ENCODE results near the gene ARHGEF2. TPM values are rescaled to one million over a fixed set of nuclear protein-coding genes. Genes with fewer than 3 reads are reported as not detected.

ARHGEF2 gene
- total and polyA plus RNA-seq, 7 donors = 7.4 to 54.0 (median 39.1) TPM

DNA sequence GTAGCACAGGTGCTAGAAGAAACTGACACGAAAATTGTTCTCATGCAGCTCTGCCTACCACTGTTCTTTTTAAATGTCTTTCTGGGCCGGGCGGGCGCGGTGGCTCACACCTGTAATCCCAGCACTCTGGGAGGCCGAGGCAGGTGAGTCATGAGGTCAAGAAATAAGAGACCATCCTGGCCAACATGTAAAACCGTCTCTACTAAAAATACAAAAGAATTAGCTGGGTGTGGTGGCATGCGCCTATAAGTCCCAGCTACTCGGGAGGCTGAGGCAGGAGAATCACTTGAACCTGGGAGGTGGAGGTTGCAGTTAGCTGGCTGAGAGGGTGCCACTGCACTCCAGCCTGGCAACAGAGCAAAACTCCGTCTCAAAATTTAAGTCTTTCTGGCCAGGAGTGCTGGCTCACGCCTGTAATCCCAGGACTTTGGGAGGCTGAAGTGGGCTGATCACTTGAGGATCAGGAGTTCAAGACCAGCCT lies 66.3 kb downstream of the ARHGEF2 start:
- intact Hi-C loops (cut with DNase I) = loop anchor here in 1 of 2 donors (5.0 kb wide), 1 partner anchor 55 kb away; the partner anchor contains the start of genes GON4L and SYT11
- Histone ChIP-seq H3K36me3 (ENCODE audit: insufficient read depth in 1 of 2, low read depth in 1 of 2) (peaks cover 15 to 86% of the 10 kb centered on the region in 2 donors), H3K4me3 (peak overlapping the region; percentile 74), H3K4me1 (peaks cover 12% of the 10 kb centered on the region), H3K27ac (peak overlapping the region; percentile 81), H3K27me3 (ENCODE audit: insufficient read depth in 3 of 3, low read length in 2 of 3) (no peaks in the 10 kb centered on the region), H3K9me3 (no peaks in the 10 kb centered on the region)
- ATAC-seq = peak in 3 of 4 donors; percentile 18 to 29 (median 25)
- DNase-seq = no peak
- WGBS, 3 donors = 69 to 85% (median 77%) methylated on average over 11 of the region's 11 CpGs
- TF ChIP-seq, protein P1, sequence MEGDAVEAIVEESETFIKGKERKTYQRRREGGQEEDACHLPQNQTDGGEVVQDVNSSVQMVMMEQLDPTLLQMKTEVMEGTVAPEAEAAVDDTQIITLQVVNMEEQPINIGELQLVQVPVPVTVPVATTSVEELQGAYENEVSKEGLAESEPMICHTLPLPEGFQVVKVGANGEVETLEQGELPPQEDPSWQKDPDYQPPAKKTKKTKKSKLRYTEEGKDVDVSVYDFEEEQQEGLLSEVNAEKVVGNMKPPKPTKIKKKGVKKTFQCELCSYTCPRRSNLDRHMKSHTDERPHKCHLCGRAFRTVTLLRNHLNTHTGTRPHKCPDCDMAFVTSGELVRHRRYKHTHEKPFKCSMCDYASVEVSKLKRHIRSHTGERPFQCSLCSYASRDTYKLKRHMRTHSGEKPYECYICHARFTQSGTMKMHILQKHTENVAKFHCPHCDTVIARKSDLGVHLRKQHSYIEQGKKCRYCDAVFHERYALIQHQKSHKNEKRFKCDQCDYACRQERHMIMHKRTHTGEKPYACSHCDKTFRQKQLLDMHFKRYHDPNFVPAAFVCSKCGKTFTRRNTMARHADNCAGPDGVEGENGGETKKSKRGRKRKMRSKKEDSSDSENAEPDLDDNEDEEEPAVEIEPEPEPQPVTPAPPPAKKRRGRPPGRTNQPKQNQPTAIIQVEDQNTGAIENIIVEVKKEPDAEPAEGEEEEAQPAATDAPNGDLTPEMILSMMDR (IDR thresholded peaks at IDR 0.05) = no peak

DNA sequence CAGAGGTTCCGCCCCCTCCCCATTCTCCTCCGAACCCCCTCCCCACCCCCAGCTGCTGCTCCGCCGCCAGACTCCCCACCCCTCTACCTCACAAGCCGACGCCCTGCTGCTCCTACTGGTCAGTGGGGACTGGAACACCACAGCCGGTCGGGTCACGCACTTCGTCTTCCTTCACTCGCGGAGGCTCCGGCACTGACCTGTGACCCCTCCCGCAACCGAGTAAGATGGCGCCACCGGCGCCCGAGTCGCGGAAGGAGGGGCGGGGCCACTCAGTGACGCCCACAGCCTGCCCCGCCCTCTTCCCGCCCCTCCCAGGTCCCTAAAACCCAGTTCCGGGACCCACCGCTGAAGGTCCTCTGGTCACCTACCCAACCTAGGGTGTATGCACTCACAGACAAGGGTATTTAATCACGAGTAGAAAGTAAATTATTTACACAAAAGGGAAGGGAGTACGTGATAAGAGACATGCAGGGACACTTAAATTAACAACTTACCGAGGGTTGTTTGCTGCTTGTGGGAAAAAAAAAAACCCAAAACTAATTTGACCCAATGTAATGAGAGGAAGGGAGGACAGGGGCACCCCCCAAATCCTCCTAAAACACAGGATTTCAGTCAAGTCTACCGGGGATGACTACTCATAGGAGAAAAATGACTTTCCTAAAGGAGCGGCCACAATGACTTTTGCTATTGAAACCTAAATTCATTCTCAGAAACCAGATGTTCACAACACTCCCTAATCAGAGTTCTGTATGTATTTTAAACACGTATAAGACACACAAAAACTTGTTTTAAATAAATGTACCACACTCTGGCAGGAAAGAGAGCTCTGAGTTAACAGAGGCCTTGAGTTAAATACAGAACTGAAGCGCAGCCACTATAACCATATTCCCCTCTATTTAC lies 66.9 kb downstream of the ARHGEF2 start, which contains the start of gene RIT1:
Gene RIT1, minus strand, starts transcription at position 194 of the 900 bp plus-strand sequence. CDS start 588 bp downstream, outside the sequence.
- Histone ChIP-seq H3K4me3 (peak within 1 kb of the TSS; percentile 74), H3K4me1 (peaks cover 12% of the 10 kb centered on the region), H3K9me3 (no peaks in the 10 kb centered on the region), H3K27ac (peak within 1 kb of the TSS; percentile 81), H3K27me3 (ENCODE audit: insufficient read depth in 3 of 3, low read length in 2 of 3) (no peaks in the 10 kb centered on the region), H3K36me3 (ENCODE audit: insufficient read depth in 1 of 2, low read depth in 1 of 2) (peaks cover 8 to 86% of the 10 kb centered on the region in 2 donors)
- TF ChIP-seq, protein P1 (IDR thresholded peaks at IDR 0.05) = no peak
- DNase-seq (peak; percentile 87 to 94), ATAC-seq (peak; percentile 97 to 98 (median 98))
- intact Hi-C loops (cut with DNase I) = loop anchor here in 1 of 2 donors (5.0 kb wide), 1 partner anchor 54 kb away; the partner anchor contains the start of genes GON4L and SYT11
- WGBS, 3 donors = 6 to 7% (median 7%) methylated on average over 34 of the region's 34 CpGs

DNA sequence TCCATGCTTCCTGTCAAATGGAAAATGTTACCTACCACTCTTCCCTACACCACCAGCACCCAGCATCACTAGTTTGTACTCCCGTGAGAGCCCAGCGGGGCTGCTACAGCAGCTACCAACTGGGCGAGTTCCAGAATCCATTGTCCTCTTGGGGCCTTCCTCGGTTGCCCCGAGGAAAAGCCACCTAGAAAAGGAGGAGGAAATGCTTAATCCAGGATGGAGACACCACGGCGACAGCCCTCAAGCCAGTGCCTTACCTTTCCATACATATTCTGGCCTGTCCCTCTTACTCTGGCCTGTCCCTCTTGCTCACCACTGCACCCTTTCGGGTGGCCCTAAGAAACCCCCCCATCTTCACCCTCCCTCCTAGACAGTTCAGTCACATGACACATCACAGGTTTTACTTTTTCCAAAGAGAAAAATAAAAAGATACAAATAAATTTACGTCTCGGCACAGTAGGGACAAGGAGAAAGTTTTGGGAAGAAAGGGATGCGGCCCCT lies 67.7 kb downstream of the ARHGEF2 start:
- DNase-seq (no peak), ATAC-seq (peak; percentile 58 to 74 (median 62))
- peaks cover 7 to 86% of the 10 kb centered on the region in 2 donors for H3K36me3 ChIP-seq (ENCODE audit: insufficient read depth in 1 of 2, low read depth in 1 of 2)
- WGBS, 3 donors = 2 to 4% (median 3%) methylated on average over 10 to 11 of the region's 11 CpGs
- intact Hi-C loops (cut with DNase I) = loop anchor here in 1 of 2 donors (5.0 kb wide), 1 partner anchor 53 kb away; the partner anchor contains the start of genes GON4L and SYT11
- H3K27me3 ChIP-seq (ENCODE audit: insufficient read depth in 3 of 3, low read length in 2 of 3) = no peaks in the 10 kb centered on the region
- peak overlapping the region; percentile 81 for H3K27ac ChIP-seq
- peak overlapping the region; percentile 74 for H3K4me3 ChIP-seq
- TF ChIP-seq, protein P1 (IDR thresholded peaks at IDR 0.05) = no peak
- H3K4me1 ChIP-seq = peaks cover 12% of the 10 kb centered on the region
- no peaks in the 10 kb centered on the region for H3K9me3 ChIP-seq

DNA sequence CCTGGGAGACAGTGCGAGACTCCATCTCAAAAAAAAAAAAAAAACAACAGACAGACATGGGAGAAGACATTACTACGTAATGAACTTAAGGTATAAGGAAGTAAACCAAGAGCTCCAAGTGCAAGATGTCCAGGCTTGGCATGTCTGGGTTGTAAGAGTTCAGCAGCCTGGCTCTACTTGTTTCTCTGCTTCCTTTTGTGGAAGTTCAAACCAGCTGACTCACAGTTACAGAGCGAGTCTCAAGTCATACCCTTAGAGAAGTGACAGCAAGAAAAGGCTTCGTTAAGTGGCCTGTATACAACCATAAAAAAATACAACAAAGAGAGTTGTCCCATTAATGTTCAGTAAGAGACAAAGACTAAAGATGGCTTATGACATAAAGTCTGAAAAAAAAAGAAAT lies 68.5 kb downstream of the ARHGEF2 start:
- DNase-seq (no peak), ATAC-seq (peak in 3 of 4 donors; percentile 20 to 33 (median 26))
- Histone ChIP-seq H3K27ac (peak overlapping the region; percentile 81), H3K36me3 (ENCODE audit: insufficient read depth in 1 of 2, low read depth in 1 of 2) (peaks cover 9 to 86% of the 10 kb centered on the region in 2 donors), H3K9me3 (no peaks in the 10 kb centered on the region), H3K4me3 (peak overlapping the region; percentile 74), H3K4me1 (peaks cover 12% of the 10 kb centered on the region), H3K27me3 (ENCODE audit: insufficient read depth in 3 of 3, low read length in 2 of 3) (no peaks in the 10 kb centered on the region)
- TF ChIP-seq, protein P1 (IDR thresholded peaks at IDR 0.05) = no peak
- WGBS, 3 donors = 71 to 89% (median 78%) methylated on average over 4 of the region's 4 CpGs
- intact Hi-C loops (cut with DNase I) = loop anchor here in 1 of 2 donors (5.0 kb wide), 1 partner anchor 53 kb away; the partner anchor contains the start of genes GON4L and SYT11
